C4-2B (cell line): ENCODE measurements around the gene PTGR3.

Experiments used
- H3K27ac ChIP-seq: fragments of 450-650 bp; 2 replicates; pipeline ENCODE4 v1.5.1; 2017
- CTCF ChIP-seq: fragments of 450-650 bp; conservative IDR thresholded peaks from 2 replicates; pipeline ENCODE4 v1.5.1; 2017; ENCODE audit warnings: mild to moderate bottlenecking
- ZFX ChIP-seq: fragments of 450-650 bp; IDR thresholded peaks from 2 replicates; pipeline ENCODE4 v1.6.1; 2017

The PTGR3 gene

DNA sequence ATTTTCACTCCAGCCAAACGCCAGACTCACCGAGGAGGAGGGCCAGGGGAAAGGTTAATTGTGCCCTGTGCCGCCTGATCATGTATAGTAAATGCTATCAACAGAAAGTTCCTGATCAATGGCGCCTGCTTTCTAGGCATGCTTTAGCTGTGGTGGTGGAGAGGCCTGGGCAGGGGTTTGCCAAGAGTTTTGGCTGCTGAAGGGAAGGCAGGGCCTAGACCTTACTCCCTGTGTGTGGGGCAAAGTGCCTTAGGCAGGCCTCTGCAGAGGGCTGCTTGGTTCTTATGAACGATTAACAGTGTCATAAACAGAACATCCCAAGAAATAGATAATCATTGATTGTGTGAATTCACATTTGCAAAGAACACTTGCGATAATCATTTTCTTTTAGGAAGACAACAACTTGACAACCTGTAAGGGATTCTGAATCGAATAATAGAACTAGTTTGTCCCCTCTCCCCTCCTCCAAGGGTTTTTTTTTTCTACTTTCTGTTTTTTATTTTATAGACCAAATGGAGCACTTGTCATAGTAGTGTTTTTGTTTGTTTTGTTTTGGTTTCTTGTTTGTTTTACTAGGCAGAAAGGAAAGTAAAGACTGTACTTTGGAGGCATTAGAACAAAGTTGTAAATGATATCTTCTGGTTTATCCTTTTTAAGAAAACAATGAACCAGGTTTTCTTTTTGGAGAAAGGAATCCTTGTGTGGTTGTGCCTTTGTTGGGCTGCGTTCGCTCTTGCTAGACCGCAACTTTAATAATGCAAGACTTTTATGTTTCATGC, 8.2 kb upstream of the PTGR3 start:
- TF ChIP-seq CTCF (no peak), ZFX (no peak)
- H3K27ac ChIP-seq, result peak overlapping the region; percentile 28; the same call in 1 of the 2 replicates

- TF ChIP-seq CTCF, result no peak
- TF ChIP-seq ZFX, result no peak
- H3K27ac ChIP-seq, result peak overlapping the region; percentile 28; the same call in 1 of the 2 replicates
Observed at GRCh38 chr18:75216212-75216910, 7.4 kb upstream of the PTGR3 start.

- TF ChIP-seq CTCF (no peak), ZFX (no peak)
- H3K27ac ChIP-seq, result no peak overlapping the region
Observed at GRCh38 chr18:75215663-75216062, 6.7 kb upstream of the PTGR3 start.

- no peak overlapping the region for H3K27ac ChIP-seq
- no peak for TF ChIP-seq ZFX
- no peak for TF ChIP-seq CTCF
Observed at GRCh38 chr18:75214766-75215510, 6.0 kb upstream of the PTGR3 start.

DNA sequence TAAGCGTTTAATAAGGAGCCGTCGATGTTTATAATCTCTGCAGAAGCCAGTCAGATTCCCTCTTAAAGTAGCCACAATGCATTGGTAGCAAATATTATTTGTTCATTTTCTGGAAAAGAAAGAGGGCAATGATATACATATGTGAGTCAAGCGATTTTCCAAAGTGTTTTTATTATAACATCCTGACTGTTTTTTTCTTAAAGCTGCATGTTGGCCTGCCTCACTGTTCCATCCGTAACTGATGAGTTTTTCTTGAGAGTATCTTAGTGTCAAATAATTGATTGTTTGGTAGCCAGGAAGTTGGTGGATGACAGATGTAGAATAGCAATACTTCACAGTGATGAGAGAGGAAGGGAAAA, 5.4 kb upstream of the PTGR3 start:
- TF ChIP-seq CTCF (no peak), ZFX (no peak)
- no peak overlapping the region for H3K27ac ChIP-seq

DNA sequence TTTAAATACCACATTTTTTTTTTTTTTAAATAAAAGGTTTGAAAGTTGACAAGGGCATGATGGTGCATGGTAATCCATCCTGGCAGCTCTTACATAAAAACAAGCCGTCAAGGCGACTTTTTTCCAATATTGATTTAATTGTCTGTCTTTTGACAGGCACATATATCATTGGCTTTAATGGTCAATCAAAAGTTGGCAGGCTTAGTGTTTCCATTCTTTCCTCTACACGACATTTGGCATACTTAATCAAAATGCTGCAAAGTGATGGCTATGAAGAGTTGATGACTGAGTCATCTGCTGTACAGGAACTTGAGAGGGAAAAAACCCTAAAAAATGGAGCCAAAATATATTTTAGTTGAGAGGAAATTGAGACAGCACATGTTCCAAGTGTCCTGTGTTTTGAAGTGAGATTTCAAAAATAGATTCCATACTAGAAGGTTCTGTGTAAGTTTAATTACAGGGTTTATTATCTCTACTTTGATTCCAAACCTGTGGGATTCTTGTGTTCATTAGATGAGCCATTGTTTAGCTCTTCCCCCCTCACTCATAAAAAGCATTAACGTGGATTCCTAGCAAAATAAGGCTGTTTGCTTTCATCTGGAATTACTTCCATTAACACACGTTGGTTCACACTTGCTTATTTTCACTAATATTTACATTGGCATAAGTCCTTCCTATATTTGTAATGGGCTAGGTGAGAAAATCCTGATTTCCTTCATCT, 4.8 kb upstream of the PTGR3 start:
- H3K27ac ChIP-seq, result no peak overlapping the region
- TF ChIP-seq CTCF (no peak), ZFX (no peak)
